Choroid plexus epithelial cell (primary cell): ENCODE data around the gene A2M.

ENCODE experiments used
- DNase-seq: peaks from one replicate; pipeline ENCODE4 v3.0.0-alpha.2; 2010; ENCODE audit warnings: low read depth
- H3K4me3 ChIP-seq: 2 replicates; pipeline ENCODE4 v1.5.1; 2011; ENCODE audit warnings: low read depth, mild to moderate bottlenecking, control low read depth, low read length, moderate library complexity
- CTCF ChIP-seq: conservative IDR thresholded peaks from 2 replicates; pipeline ENCODE4 v1.5.1; 2011; ENCODE audit warnings: low read depth, mild to moderate bottlenecking, control low read depth, inconsistent platforms, low read length, moderate library complexity

The A2M gene

GRCh38 chr12:9109737-9110491, 5.8 kb downstream of the A2M start:
- DNase-seq = no peak
- TF ChIP-seq CTCF = no peak
- no peak overlapping the region for H3K4me3 ChIP-seq

GRCh38 chr12:9109213-9109522, 6.6 kb downstream of the A2M start:
- no peak for DNase-seq
- no peak overlapping the region for H3K4me3 ChIP-seq
- no peak for TF ChIP-seq CTCF

GRCh38 chr12:9108504-9109212, 7.1 kb downstream of the A2M start:
- no peak for TF ChIP-seq CTCF
- DNase-seq = no peak
- H3K4me3 ChIP-seq = no peak overlapping the region

- no peak overlapping the region for H3K4me3 ChIP-seq
- no peak for DNase-seq
- TF ChIP-seq CTCF = no peak
Measured at GRCh38 chr12:9107542-9107873, 8.2 kb downstream of the A2M start.

GRCh38 chr12:9106610-9107541, 8.8 kb downstream of the A2M start:
- H3K4me3 ChIP-seq = no peak overlapping the region
- no peak for DNase-seq
- TF ChIP-seq CTCF = no peak

GRCh38 chr12:9106067-9106466, 9.7 kb downstream of the A2M start:
- DNase-seq = no peak
- no peak overlapping the region for H3K4me3 ChIP-seq
- no peak for TF ChIP-seq CTCF
